ENCODE measurements around the gene PARD6G. TPM values are rescaled to one million over a fixed set of nuclear protein-coding genes. Genes with fewer than 3 reads are reported as not detected.
A peak's percentile ranks its signal among the peaks of the same experiment; 100 is the strongest.
"Not testable (repeated sequence)": the region's sequence is repeated elsewhere in the genome, so short reads cannot be mapped to it uniquely, and the experiment has no call there.

The PARD6G gene, protein sequence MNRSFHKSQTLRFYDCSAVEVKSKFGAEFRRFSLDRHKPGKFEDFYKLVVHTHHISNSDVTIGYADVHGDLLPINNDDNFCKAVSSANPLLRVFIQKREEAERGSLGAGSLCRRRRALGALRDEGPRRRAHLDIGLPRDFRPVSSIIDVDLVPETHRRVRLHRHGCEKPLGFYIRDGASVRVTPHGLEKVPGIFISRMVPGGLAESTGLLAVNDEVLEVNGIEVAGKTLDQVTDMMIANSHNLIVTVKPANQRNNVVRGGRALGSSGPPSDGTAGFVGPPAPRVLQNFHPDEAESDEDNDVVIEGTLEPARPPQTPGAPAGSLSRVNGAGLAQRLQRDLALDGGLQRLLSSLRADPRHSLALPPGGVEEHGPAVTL
- total RNA-seq, result not detected in 2 replicates

DNA sequence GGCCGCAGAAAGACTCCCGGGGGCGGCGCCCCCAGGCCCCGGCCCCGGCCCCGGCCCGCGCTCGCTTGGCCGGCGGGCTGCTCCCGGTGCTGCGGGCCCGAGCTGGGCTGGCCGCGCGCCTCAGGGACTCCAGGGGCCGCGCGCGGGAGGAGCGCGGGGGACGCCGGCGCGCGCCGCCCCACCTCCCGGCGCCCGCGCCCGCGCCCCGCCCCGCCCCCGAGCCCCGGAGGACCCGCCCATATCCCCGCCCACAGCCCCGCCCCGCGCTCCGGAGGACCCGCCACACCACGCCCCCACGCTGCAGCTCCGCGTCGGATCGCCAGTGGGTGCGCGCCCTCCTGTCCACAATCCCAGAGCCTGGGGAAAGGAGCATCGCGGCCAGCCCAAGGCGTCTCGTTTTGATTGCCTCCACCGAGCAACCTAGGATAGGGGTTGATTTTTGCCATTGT, at the start of gene PARD6G:
PARD6G (minus strand) TSS at position 122 of the 449 bp plus-strand sequence. CDS start 166 bp downstream, outside the sequence.
- H3K9me3 Mint-ChIP-seq, result no peaks in the 10 kb centered on the region
- peak; percentile 83 for ATAC-seq (ENCODE audit: low read depth)

DNA sequence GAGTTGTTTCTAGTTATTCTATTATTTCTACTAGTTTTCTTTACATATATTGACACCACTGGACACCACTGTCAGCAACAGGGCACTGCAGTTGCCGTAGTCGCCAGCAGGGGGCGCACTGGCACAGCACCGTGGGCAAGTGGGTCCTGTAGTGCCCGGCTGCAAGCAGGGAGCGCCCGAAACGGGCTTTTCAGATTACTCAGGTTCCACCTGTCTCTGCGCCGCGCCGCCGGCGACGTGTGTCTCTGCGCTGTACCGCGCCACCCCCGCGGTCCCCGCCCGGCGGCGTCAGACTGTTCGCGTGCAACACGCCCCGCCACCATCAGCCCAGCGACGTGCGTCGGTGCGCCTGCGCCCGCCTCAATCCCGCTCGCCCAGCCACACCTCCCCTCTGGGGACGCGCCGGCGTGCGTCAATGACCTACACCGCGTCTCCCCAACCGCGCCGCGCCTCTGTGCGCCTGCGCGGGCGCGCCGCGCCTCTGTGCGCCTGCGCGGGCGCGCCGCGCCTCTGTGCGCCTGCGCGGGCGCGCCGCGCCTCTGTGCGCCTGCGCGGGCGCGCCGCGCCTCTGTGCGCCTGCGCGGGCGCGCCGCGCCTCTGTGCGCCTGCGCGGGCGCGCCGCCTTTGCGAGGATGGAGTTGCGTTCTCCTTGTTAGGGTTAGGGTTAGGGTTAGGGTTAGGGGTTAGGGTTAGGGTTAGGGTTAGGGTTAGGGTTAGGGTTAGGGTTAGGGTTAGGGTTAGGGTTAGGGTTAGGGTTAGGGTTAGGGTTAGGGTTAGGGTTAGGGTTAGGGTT, 15.1 kb upstream of the PARD6G start:
- H3K36me3 Mint-ChIP-seq (ENCODE audit: low read depth); POLR2A ChIA-PET; ATAC-seq (ENCODE audit: low read depth); CTCF ChIA-PET; H3K4me1 Mint-ChIP-seq; H3K27ac Mint-ChIP-seq; H3K27me3 Mint-ChIP-seq; intact Hi-C loops (cut with micrococcal nuclease); H3K9me3 Mint-ChIP-seq; H3K4me3 Mint-ChIP-seq: not testable (repeated sequence)
- DNase-seq, result peak; percentile 27

More for the DNA sequence above, at the start of gene PARD6G:
- ChIA-PET POLR2A (no interaction called here), CTCF (no interaction called here)
- no peaks in the 10 kb centered on the region for H3K36me3 Mint-ChIP-seq (ENCODE audit: low read depth)
- peaks cover 23% of the 10 kb centered on the region for H3K27me3 Mint-ChIP-seq
- intact Hi-C loops (cut with micrococcal nuclease), result no loop called here
- DNase-seq, result no peak
- H3K4me1 Mint-ChIP-seq, result peaks cover 10% of the 10 kb centered on the region
- TF ChIP-seq, protein P1, sequence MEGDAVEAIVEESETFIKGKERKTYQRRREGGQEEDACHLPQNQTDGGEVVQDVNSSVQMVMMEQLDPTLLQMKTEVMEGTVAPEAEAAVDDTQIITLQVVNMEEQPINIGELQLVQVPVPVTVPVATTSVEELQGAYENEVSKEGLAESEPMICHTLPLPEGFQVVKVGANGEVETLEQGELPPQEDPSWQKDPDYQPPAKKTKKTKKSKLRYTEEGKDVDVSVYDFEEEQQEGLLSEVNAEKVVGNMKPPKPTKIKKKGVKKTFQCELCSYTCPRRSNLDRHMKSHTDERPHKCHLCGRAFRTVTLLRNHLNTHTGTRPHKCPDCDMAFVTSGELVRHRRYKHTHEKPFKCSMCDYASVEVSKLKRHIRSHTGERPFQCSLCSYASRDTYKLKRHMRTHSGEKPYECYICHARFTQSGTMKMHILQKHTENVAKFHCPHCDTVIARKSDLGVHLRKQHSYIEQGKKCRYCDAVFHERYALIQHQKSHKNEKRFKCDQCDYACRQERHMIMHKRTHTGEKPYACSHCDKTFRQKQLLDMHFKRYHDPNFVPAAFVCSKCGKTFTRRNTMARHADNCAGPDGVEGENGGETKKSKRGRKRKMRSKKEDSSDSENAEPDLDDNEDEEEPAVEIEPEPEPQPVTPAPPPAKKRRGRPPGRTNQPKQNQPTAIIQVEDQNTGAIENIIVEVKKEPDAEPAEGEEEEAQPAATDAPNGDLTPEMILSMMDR (IDR thresholded peaks at IDR 0.05), result no peak
- H3K4me3 Mint-ChIP-seq, result peak within 1 kb of the TSS; percentile 61
- no peak within 1 kb of the TSS for H3K27ac Mint-ChIP-seq

DNA sequence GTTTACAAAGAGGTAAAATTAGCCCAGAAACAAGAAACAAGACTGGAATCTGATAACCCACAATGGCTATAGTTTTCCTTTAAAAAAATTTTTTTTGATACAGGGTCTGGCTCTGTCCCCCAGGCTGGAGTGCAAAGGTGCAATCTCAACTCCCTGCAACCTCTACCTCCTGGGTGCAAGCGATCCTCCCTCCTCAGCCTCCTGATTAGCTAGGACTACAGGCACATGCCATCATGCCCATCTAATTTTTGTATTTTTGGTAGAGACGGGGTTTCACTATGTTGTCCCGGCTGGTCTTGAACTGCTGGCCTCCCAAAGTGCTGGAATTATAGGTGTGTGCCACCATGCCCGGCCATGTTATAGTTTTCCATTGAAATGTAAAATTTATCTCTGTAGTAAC, 12.3 kb upstream of the PARD6G start:
- H3K36me3 Mint-ChIP-seq (ENCODE audit: low read depth), result no peaks in the 10 kb centered on the region
- TF ChIP-seq, protein P1 (IDR thresholded peaks at IDR 0.05), result no peak
- intact Hi-C loops (cut with micrococcal nuclease), result no loop called here
- DNase-seq (no peak), ATAC-seq (ENCODE audit: low read depth) (no peak)
- CTCF ChIA-PET, result no interaction called here
- H3K27ac Mint-ChIP-seq, result no peak overlapping the region
- no peaks in the 10 kb centered on the region for H3K9me3 Mint-ChIP-seq
- no peak overlapping the region for H3K4me3 Mint-ChIP-seq
- no peaks in the 10 kb centered on the region for H3K4me1 Mint-ChIP-seq
- POLR2A ChIA-PET, result no interaction called here
- peaks cover 2% of the 10 kb centered on the region for H3K27me3 Mint-ChIP-seq

DNA sequence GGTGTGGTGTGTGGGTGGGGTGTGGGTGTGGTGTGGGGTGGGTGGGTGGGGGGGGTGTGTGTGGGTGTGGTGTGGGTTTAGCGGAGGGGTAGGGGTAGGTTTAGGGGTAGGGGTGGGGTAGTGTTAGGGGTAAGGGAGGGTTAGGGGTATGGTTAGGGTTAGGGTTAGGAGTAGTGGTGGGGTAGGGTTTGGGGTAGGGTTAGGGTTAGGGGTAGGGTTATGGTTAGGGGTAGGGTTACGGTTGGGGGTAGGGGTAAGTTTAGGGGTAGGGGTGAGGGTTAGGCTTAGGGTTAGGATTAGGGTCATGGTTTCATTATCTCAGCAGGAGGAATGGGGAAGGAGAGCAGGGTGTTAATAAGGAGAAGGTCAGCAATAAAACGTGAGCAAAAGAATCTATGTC, 11.3 kb upstream of the PARD6G start:
- no peaks in the 10 kb centered on the region for H3K36me3 Mint-ChIP-seq (ENCODE audit: low read depth)
- intact Hi-C loops (cut with micrococcal nuclease), result no loop called here
- TF ChIP-seq, protein P1 (IDR thresholded peaks at IDR 0.05), result no peak
- CTCF ChIA-PET, result no interaction called here
- POLR2A ChIA-PET, result no interaction called here
- no peak overlapping the region for H3K27ac Mint-ChIP-seq
- ATAC-seq (ENCODE audit: low read depth), result no peak
- peaks cover 4% of the 10 kb centered on the region for H3K27me3 Mint-ChIP-seq
- H3K9me3 Mint-ChIP-seq, result no peaks in the 10 kb centered on the region
- no peaks in the 10 kb centered on the region for H3K4me1 Mint-ChIP-seq
- no peak for DNase-seq
- no peak overlapping the region for H3K4me3 Mint-ChIP-seq

DNA sequence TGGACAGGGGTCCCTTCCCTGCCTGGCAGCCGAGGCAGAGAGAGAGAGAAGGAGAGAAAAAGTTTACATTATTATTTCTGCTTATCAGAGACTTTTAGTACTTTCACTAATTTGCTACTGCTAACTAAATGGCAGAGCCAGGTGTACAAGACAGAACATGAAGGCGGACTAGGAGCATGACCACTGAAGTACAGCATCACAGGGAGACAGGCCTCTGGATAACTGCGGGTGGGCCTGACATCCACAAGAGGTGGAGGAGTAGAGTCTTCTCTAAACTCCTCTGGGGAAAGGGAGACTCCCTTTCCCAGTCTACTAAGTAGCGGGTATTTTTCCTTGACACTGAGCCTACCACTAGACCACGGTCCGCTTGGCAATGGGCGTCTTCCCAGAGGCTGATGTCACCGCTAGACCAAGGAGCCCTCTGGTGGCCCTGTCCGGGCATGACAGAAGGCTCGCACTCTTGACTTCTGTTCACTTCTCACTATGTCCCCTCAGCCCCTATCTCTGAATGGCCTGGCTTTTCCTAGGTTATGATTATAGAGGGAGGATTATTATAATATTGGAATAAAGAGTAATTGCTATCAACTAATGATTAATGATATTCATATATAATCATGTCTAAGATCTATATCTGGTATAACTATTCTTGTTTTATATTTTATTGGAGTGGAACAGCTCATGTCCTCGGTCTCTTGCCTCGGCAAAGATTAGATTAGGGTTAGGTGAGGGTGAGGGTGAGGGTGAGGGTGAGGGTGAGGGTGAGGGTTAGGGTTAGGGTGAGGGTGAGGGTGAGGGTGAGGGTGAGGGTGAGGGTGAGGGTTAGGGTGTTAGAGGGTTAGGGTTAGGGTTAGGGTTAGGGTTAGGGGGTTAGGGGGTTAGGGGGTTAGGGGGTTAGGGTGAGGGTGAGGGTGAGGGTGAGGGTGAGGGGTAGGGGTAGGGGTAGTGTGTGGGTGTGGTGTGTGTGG, 10.5 kb upstream of the PARD6G start:
- H3K9me3 Mint-ChIP-seq; H3K36me3 Mint-ChIP-seq (ENCODE audit: low read depth); ATAC-seq (ENCODE audit: low read depth); H3K27ac Mint-ChIP-seq; H3K27me3 Mint-ChIP-seq; intact Hi-C loops (cut with micrococcal nuclease); H3K4me3 Mint-ChIP-seq; POLR2A ChIA-PET; H3K4me1 Mint-ChIP-seq: not testable (repeated sequence)
- CTCF ChIA-PET, result interaction anchor here (1.9 kb wide), 1 partner anchor 99 kb away, joined by 10 read pairs; no protein-coding TSS in a partner anchor
- peak; percentile 23 for DNase-seq
